ENCODE data around the gene TMC3. TPM values are rescaled to one million over a fixed set of nuclear protein-coding genes. Genes with fewer than 3 reads are reported as not detected.

Gene TMC3
- total RNA-seq, 1 experiment from 2014 or later: not detected

- no peaks in the 10 kb centered on the region for H3K36me3 ChIP-seq (ENCODE audit: control insufficient read depth, insufficient read depth, low read length)
- ChIA-PET POLR2A (no interaction called here), CTCF (interaction anchor here (0.7 kb wide), 1 partner anchor 22 kb away, joined by 3 read pairs; no protein-coding TSS in a partner anchor)
- no peaks in the 10 kb centered on the region for H3K9me3 ChIP-seq
- Mint-ChIP-seq H3K36me3 (ENCODE audit: insufficient read depth, unreplicated experiment) (no peaks in the 10 kb centered on the region), H3K4me3 (ENCODE audit: unreplicated experiment) (no peak overlapping the region), H3K9me3 (ENCODE audit: unreplicated experiment) (no peaks in the 10 kb centered on the region), H3K4me1 (ENCODE audit: low read depth, unreplicated experiment) (no peaks in the 10 kb centered on the region), H3K27ac (ENCODE audit: unreplicated experiment) (no peak overlapping the region), H3K27me3 (ENCODE audit: insufficient read depth, unreplicated experiment) (no peaks in the 10 kb centered on the region)
- intact Hi-C loops (cut with micrococcal nuclease; ENCODE audit: unreplicated experiment): no loop called here
- DNase-seq: no peak
- no peaks in the 10 kb centered on the region for H3K27me3 ChIP-seq (replicated peaks; ENCODE audit: control insufficient read depth, insufficient read depth, low read length)
- H3K4me1 ChIP-seq: peaks cover 21% of the 10 kb centered on the region; the same call in 1 of the 2 replicates
- BruUV-seq (replicated peaks): no TSS peak
- no peak for TF ChIP-seq CTCF (IDR thresholded peaks at IDR 0.05; ENCODE audit: insufficient read depth in 1 of 2, low read depth in 1 of 2, low read length in 1 of 2, severe bottlenecking in 1 of 2, unreplicated experiment in 1 of 2)
- H3K4me3 ChIP-seq (ENCODE audit: low read depth, low read length): no peak overlapping the region
Measured at GRCh38 chr15:81379269-81379668, 5.3 kb upstream of the TMC3 start.

GRCh38 chr15:81378443-81378842, 4.4 kb upstream of the TMC3 start:
- Histone ChIP-seq H3K36me3 (ENCODE audit: control insufficient read depth, insufficient read depth, low read length) (no peaks in the 10 kb centered on the region), H3K27me3 (replicated peaks; ENCODE audit: control insufficient read depth, insufficient read depth, low read length) (no peaks in the 10 kb centered on the region), H3K4me1 (peaks cover 23% of the 10 kb centered on the region; the same call in 1 of the 2 replicates), H3K4me3 (ENCODE audit: low read depth, low read length) (no peak overlapping the region), H3K9me3 (no peaks in the 10 kb centered on the region)
- H3K27me3 Mint-ChIP-seq (ENCODE audit: insufficient read depth, unreplicated experiment): no peaks in the 10 kb centered on the region
- H3K4me3 Mint-ChIP-seq (ENCODE audit: unreplicated experiment): no peak overlapping the region
- H3K36me3 Mint-ChIP-seq (ENCODE audit: insufficient read depth, unreplicated experiment): no peaks in the 10 kb centered on the region
- no peaks in the 10 kb centered on the region for H3K4me1 Mint-ChIP-seq (ENCODE audit: low read depth, unreplicated experiment)
- intact Hi-C loops (cut with micrococcal nuclease; ENCODE audit: unreplicated experiment): no loop called here
- no TSS peak for BruUV-seq (replicated peaks)
- POLR2A ChIA-PET: no interaction called here
- H3K9me3 Mint-ChIP-seq (ENCODE audit: unreplicated experiment): no peaks in the 10 kb centered on the region
- H3K27ac Mint-ChIP-seq (ENCODE audit: unreplicated experiment): no peak overlapping the region
- no peak for TF ChIP-seq CTCF (IDR thresholded peaks at IDR 0.05; ENCODE audit: insufficient read depth in 1 of 2, low read depth in 1 of 2, low read length in 1 of 2, severe bottlenecking in 1 of 2, unreplicated experiment in 1 of 2)
- CTCF ChIA-PET: interaction anchor here (0.7 kb wide), 1 partner anchor 21 kb away, joined by 3 read pairs; no protein-coding TSS in a partner anchor
- no peak for DNase-seq

- POLR2A ChIA-PET: no interaction called here
- DNase-seq: no peak
- Histone ChIP-seq H3K9me3 (no peaks in the 10 kb centered on the region), H3K4me3 (ENCODE audit: low read depth, low read length) (no peak overlapping the region), H3K36me3 (ENCODE audit: control insufficient read depth, insufficient read depth, low read length) (no peaks in the 10 kb centered on the region), H3K27me3 (replicated peaks; ENCODE audit: control insufficient read depth, insufficient read depth, low read length) (no peaks in the 10 kb centered on the region), H3K4me1 (peaks cover 28% of the 10 kb centered on the region)
- BruUV-seq (replicated peaks): no TSS peak
- TF ChIP-seq CTCF (IDR thresholded peaks at IDR 0.05; ENCODE audit: insufficient read depth in 1 of 2, low read depth in 1 of 2, low read length in 1 of 2, severe bottlenecking in 1 of 2, unreplicated experiment in 1 of 2): no peak
- CTCF ChIA-PET: no interaction called here
- no peaks in the 10 kb centered on the region for H3K27me3 Mint-ChIP-seq (ENCODE audit: insufficient read depth, unreplicated experiment)
- no peaks in the 10 kb centered on the region for H3K36me3 Mint-ChIP-seq (ENCODE audit: insufficient read depth, unreplicated experiment)
- no peak overlapping the region for H3K4me3 Mint-ChIP-seq (ENCODE audit: unreplicated experiment)
- H3K4me1 Mint-ChIP-seq (ENCODE audit: low read depth, unreplicated experiment): no peaks in the 10 kb centered on the region
- intact Hi-C loops (cut with micrococcal nuclease; ENCODE audit: unreplicated experiment): no loop called here
- no peaks in the 10 kb centered on the region for H3K9me3 Mint-ChIP-seq (ENCODE audit: unreplicated experiment)
- H3K27ac Mint-ChIP-seq (ENCODE audit: unreplicated experiment): no peak overlapping the region
Measured at GRCh38 chr15:81377871-81378270, 3.9 kb upstream of the TMC3 start.
